ENCODE results near the gene SLC39A11. TPM values are rescaled to one million over a fixed set of nuclear protein-coding genes. Genes with fewer than 3 reads are reported as not detected.

Gene SLC39A11
- total RNA-seq, 2 donors from 2014 or later = 27.8 to 39.6 TPM

- no peak for DNase-seq
These were observed 117.0 kb downstream of the SLC39A11 start for GRCh38 chr17:72975509-72975908.

GRCh38 chr17:72974605-72975232, 117.8 kb downstream of the SLC39A11 start:
- 88 to 90% methylated on average over 4 of the region's 4 CpGs for WGBS, 2 donors
- H3K9me3 ChIP-seq = no peaks in the 10 kb centered on the region
- H3K4me1 ChIP-seq = peaks cover 23% of the 10 kb centered on the region
- TF ChIP-seq CTCF (IDR thresholded peaks at IDR 0.05) (no peak), POLR2A (IDR thresholded peaks at IDR 0.05) (no peak)
- no peaks in the 10 kb centered on the region for H3K27me3 ChIP-seq
- ATAC-seq (no peak), DNase-seq (no peak)
- H3K36me3 ChIP-seq (replicated peaks in 1 of 2; ENCODE audit: insufficient read depth in 1 of 2, low read depth in 2 of 2) = no peaks in the 10 kb centered on the region
- intact Hi-C loops (cut with DNase I) = no loop called here
- no peak overlapping the region for H3K27ac ChIP-seq
- H3K4me3 ChIP-seq = no peak overlapping the region

More at GRCh38 chr17:72975509-72975908, 117.0 kb downstream of the SLC39A11 start:
- Histone ChIP-seq H3K4me1 (peaks cover 23% of the 10 kb centered on the region), H3K27me3 (no peaks in the 10 kb centered on the region), H3K27ac (no peak overlapping the region), H3K4me3 (no peak overlapping the region), H3K9me3 (no peaks in the 10 kb centered on the region), H3K36me3 (replicated peaks in 1 of 2; ENCODE audit: insufficient read depth in 1 of 2, low read depth in 2 of 2) (no peaks in the 10 kb centered on the region)
- TF ChIP-seq CTCF (IDR thresholded peaks at IDR 0.05) (no peak), POLR2A (IDR thresholded peaks at IDR 0.05) (no peak)
- intact Hi-C loops (cut with DNase I) = no loop called here
- ATAC-seq = no peak
- 94% methylated on average over 2 of the region's 2 CpGs for WGBS, 2 donors

GRCh38 chr17:72972263-72972951, 120.1 kb downstream of the SLC39A11 start:
- TF ChIP-seq CTCF (IDR thresholded peaks at IDR 0.05) = no peak
- no peak for TF ChIP-seq POLR2A (IDR thresholded peaks at IDR 0.05)
- H3K36me3 ChIP-seq (replicated peaks in 1 of 2; ENCODE audit: insufficient read depth in 1 of 2, low read depth in 2 of 2) = no peaks in the 10 kb centered on the region
- H3K4me3 ChIP-seq = no peak overlapping the region
- no peaks in the 10 kb centered on the region for H3K9me3 ChIP-seq
- no peak overlapping the region for H3K27ac ChIP-seq
- intact Hi-C loops (cut with DNase I) = no loop called here
- 47 to 56% methylated on average over 9 of the region's 9 CpGs for WGBS, 2 donors
- H3K4me1 ChIP-seq = peaks cover 14% of the 10 kb centered on the region
- no peak for DNase-seq
- H3K27me3 ChIP-seq = no peaks in the 10 kb centered on the region
- ATAC-seq = no peak

GRCh38 chr17:72971226-72971880, 121.1 kb downstream of the SLC39A11 start:
- no peak for TF ChIP-seq CTCF (IDR thresholded peaks at IDR 0.05)
- no peak for TF ChIP-seq POLR2A (IDR thresholded peaks at IDR 0.05)
- no peak for ATAC-seq
- peaks cover 4% of the 10 kb centered on the region for H3K4me1 ChIP-seq
- no peak overlapping the region for H3K4me3 ChIP-seq
- no peaks in the 10 kb centered on the region for H3K27me3 ChIP-seq
- H3K27ac ChIP-seq = no peak overlapping the region
- no peaks in the 10 kb centered on the region for H3K36me3 ChIP-seq (replicated peaks in 1 of 2; ENCODE audit: insufficient read depth in 1 of 2, low read depth in 2 of 2)
- DNase-seq = no peak
- no peaks in the 10 kb centered on the region for H3K9me3 ChIP-seq
- WGBS, 2 donors = 90 to 92% methylated on average over 11 of the region's 11 CpGs
- intact Hi-C loops (cut with DNase I) = no loop called here

Data from body of pancreas (tissue), 4 donors.